ENCODE data around the gene MAML2.
"Not testable (repeated sequence)": the region's sequence is repeated elsewhere in the genome, so short reads cannot be mapped to it uniquely, and the experiment has no call there.

Gene MAML2

DNA sequence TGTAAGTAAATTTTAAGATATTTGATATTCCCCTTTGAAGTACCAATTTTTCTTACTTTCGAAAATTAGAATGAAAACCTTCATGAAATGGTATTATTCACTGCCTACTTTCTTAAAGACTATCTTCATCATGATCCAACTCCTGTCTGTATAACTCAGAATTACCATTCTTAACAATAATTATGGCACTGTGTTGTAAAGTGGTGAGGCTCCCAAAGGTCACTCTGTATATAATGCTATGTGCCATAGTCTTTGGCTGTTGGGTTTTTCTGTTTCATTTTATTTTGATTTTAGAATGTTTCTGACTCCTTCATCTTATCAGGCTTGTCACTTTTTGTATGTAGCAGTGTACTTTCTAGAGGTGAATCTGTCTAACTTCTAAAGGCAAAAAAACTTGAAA lies 52.4 kb downstream of the MAML2 start:
- DNase-seq (ENCODE audit: low read depth) = no peak
- no peak overlapping the region for H3K4me3 ChIP-seq (ENCODE audit: low read depth, low read length)
- TF ChIP-seq, protein P1, sequence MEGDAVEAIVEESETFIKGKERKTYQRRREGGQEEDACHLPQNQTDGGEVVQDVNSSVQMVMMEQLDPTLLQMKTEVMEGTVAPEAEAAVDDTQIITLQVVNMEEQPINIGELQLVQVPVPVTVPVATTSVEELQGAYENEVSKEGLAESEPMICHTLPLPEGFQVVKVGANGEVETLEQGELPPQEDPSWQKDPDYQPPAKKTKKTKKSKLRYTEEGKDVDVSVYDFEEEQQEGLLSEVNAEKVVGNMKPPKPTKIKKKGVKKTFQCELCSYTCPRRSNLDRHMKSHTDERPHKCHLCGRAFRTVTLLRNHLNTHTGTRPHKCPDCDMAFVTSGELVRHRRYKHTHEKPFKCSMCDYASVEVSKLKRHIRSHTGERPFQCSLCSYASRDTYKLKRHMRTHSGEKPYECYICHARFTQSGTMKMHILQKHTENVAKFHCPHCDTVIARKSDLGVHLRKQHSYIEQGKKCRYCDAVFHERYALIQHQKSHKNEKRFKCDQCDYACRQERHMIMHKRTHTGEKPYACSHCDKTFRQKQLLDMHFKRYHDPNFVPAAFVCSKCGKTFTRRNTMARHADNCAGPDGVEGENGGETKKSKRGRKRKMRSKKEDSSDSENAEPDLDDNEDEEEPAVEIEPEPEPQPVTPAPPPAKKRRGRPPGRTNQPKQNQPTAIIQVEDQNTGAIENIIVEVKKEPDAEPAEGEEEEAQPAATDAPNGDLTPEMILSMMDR (IDR thresholded peaks at IDR 0.05; ENCODE audit: insufficient read depth, low read depth, low read length, missing control alignments) = no peak

DNA sequence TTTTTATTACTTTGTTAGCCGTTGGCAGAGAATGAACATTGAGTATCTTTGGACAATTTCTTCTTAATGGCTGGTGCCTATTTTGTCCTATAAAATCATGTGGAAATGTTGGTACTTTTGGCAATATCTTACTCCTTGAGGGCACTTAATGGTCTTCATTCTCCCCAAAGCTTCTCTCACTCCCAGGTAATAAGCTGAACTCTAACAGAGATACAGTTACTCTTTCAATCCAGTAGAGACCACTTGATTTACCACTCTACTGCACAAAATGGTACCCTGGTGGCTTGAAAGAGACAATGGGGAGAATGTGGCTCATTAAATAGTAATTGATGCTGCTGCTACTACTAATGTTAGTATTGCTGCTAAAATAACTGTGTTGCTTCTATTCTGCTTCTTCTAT lies 53.0 kb downstream of the MAML2 start:
- no peak overlapping the region for H3K4me3 ChIP-seq (ENCODE audit: low read depth, low read length)
- DNase-seq (ENCODE audit: low read depth) = no peak
- TF ChIP-seq, protein P1 (IDR thresholded peaks at IDR 0.05; ENCODE audit: insufficient read depth, low read depth, low read length, missing control alignments) = no peak

DNA sequence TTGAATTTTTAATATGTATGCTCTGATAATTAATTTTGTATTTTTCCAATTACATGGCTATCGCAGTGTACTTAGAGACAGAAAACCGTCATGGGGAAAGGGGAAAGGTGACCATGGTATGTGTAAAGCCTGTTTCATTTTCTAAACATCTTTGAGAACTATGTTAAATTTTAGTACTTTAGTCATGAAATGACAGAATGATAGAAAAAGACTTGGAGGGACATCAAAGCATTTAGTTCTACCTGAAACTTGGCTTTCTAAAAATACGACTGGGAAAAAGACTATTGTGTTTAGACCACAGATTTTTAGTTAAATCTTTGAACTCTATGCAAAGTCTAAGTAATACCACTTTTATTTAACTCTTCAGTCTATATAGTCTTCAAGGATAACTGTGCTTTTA lies 54.1 kb downstream of the MAML2 start:
- no peak overlapping the region for H3K4me3 ChIP-seq (ENCODE audit: low read depth, low read length)
- TF ChIP-seq, protein P1 (IDR thresholded peaks at IDR 0.05; ENCODE audit: insufficient read depth, low read depth, low read length, missing control alignments) = no peak
- peak; percentile 56 for DNase-seq (ENCODE audit: low read depth)

DNA sequence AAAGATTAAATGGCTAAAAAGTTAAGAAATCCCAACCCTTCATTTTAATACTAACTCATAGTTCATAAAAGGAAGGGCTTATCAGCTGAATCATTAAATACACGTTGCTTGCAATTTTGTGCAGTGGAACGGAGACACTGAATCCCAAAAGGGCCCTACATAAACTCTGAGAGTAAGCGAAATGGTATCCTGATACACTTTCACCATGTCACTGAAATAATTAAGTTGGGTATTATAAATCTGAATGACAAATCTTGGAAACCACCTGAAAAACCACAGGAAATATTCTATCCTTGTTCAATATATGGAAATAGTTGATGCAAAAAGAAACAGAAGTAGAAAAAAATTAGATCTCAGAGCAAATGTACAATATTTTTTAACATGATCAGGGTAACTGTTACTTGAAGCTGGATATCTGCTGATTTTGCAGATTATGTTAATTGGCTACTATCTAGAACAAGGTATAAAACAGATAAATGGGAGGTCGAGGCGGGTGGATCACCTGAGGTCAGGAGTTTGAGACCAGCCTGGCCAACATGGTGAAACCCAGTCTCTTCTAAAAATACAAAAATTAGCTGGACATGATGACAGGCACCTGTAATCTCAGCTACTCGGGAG lies 55.1 kb downstream of the MAML2 start:
- DNase-seq (ENCODE audit: low read depth) = no peak
- H3K4me3 ChIP-seq (ENCODE audit: low read depth, low read length) = no peak overlapping the region
- TF ChIP-seq, protein P1 (IDR thresholded peaks at IDR 0.05; ENCODE audit: insufficient read depth, low read depth, low read length, missing control alignments) = no peak

DNA sequence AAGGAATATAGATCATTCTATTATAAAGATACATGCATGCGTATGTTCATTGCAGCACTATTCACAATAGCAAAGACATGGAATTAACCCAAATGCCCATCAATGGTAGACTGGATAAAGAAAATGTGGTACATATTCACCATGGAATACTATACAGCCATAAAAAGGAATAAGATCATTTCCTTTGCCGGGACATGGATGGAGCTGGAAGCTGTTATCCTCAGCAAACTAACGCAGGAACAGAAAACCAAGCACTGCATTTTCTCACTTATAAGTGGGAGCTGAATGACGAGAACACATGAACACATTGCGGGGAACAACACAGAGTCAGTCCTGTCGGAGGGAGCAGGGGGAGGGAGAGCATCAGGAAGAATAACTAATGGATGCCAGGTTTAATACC lies 57.0 kb downstream of the MAML2 start:
- H3K4me3 ChIP-seq (ENCODE audit: low read depth, low read length); DNase-seq (ENCODE audit: low read depth): not testable (repeated sequence)

DNA sequence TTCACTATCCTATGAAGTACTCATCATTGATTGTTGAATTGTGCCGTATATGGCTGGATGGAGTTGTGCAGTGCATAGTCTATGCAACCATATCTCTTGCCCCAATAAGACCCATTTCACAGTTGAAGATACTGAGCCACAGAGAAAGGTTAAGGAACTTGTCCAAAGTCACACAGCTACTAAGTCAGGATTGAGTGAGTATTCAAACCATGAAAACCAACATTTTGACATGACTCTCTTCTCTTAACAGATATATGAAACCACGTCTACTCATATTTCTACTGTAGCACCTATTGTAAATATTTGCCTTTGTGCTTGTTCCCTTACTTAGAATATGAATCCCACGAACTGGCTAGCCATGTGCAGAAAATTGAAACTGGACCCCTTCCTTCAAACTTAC lies 58.1 kb downstream of the MAML2 start:
- no peak overlapping the region for H3K4me3 ChIP-seq (ENCODE audit: low read depth, low read length)
- DNase-seq (ENCODE audit: low read depth) = peak; percentile 18
- TF ChIP-seq, protein P1 (IDR thresholded peaks at IDR 0.05; ENCODE audit: insufficient read depth, low read depth, low read length, missing control alignments) = no peak

DNA sequence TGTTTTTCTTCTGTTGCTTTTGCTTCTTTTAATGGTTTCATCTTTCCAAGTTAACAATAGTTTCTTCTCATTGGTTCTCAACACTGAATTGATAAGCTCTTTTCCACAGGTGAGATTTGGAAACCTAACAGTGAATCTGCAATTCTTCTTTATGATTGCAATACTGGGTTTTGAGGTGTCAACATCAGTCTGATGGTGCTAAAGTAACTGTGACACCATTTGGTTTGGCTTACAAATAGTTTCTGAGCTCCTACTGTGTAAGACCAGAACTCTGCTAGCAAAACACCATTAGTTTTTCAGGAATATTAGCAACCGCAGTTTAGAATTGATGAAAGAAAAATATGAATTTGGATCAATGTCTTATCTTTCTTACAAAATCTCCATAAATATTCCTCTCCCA lies 58.6 kb downstream of the MAML2 start:
- TF ChIP-seq, protein P1 (IDR thresholded peaks at IDR 0.05; ENCODE audit: insufficient read depth, low read depth, low read length, missing control alignments) = no peak
- no peak overlapping the region for H3K4me3 ChIP-seq (ENCODE audit: low read depth, low read length)
- no peak for DNase-seq (ENCODE audit: low read depth)
